ENCODE measurements around the gene AGAP1. TPM values are rescaled to one million over a fixed set of nuclear protein-coding genes. Genes with fewer than 3 reads are reported as not detected.

AGAP1 gene
- total RNA-seq, 1 donor from 2014 or later: 33.7 TPM

GRCh38 chr2:235692671-235693171 lies 198.9 kb downstream of the AGAP1 start:
- H3K27me3 ChIP-seq (ENCODE audit: control insufficient read depth, insufficient read depth, low read length): no peaks in the 10 kb centered on the region
- TF ChIP-seq CTCF (IDR thresholded peaks at IDR 0.05; ENCODE audit: insufficient read depth, low read length, poor library complexity, severe bottlenecking): no peak
- no peaks in the 10 kb centered on the region for H3K36me3 ChIP-seq (ENCODE audit: control insufficient read depth, insufficient read depth, low read length)
- no peak overlapping the region for H3K4me3 ChIP-seq (ENCODE audit: low read depth, low read length)
- DNase-seq (ENCODE audit: low read depth): no peak

GRCh38 chr2:235693279-235693678 lies 199.4 kb downstream of the AGAP1 start:
- Histone ChIP-seq H3K36me3 (ENCODE audit: control insufficient read depth, insufficient read depth, low read length) (no peaks in the 10 kb centered on the region), H3K27me3 (ENCODE audit: control insufficient read depth, insufficient read depth, low read length) (no peaks in the 10 kb centered on the region), H3K4me3 (ENCODE audit: low read depth, low read length) (no peak overlapping the region)
- TF ChIP-seq CTCF (IDR thresholded peaks at IDR 0.05; ENCODE audit: insufficient read depth, low read length, poor library complexity, severe bottlenecking): no peak
- no peak for DNase-seq (ENCODE audit: low read depth)

- DNase-seq (ENCODE audit: low read depth): no peak
These were observed 201.1 kb downstream of the AGAP1 start for GRCh38 chr2:235694721-235695601.

GRCh38 chr2:235695602-235695895 lies 201.7 kb downstream of the AGAP1 start:
- DNase-seq (ENCODE audit: low read depth): no peak
- TF ChIP-seq CTCF (IDR thresholded peaks at IDR 0.05; ENCODE audit: insufficient read depth, low read length, poor library complexity, severe bottlenecking): no peak
- Histone ChIP-seq H3K36me3 (ENCODE audit: control insufficient read depth, insufficient read depth, low read length) (no peaks in the 10 kb centered on the region), H3K4me3 (ENCODE audit: low read depth, low read length) (no peak overlapping the region), H3K27me3 (ENCODE audit: control insufficient read depth, insufficient read depth, low read length) (no peaks in the 10 kb centered on the region)

More at GRCh38 chr2:235694721-235695601, 201.1 kb downstream of the AGAP1 start:
- Histone ChIP-seq H3K4me3 (ENCODE audit: low read depth, low read length) (no peak overlapping the region), H3K36me3 (ENCODE audit: control insufficient read depth, insufficient read depth, low read length) (no peaks in the 10 kb centered on the region), H3K27me3 (ENCODE audit: control insufficient read depth, insufficient read depth, low read length) (no peaks in the 10 kb centered on the region)
- TF ChIP-seq CTCF (IDR thresholded peaks at IDR 0.05; ENCODE audit: insufficient read depth, low read length, poor library complexity, severe bottlenecking): no peak

GRCh38 chr2:235697041-235697440 lies 203.2 kb downstream of the AGAP1 start:
- no peak for DNase-seq (ENCODE audit: low read depth)
- TF ChIP-seq CTCF (IDR thresholded peaks at IDR 0.05; ENCODE audit: insufficient read depth, low read length, poor library complexity, severe bottlenecking): no peak
- Histone ChIP-seq H3K27me3 (ENCODE audit: control insufficient read depth, insufficient read depth, low read length) (no peaks in the 10 kb centered on the region), H3K4me3 (ENCODE audit: low read depth, low read length) (no peak overlapping the region), H3K36me3 (ENCODE audit: control insufficient read depth, insufficient read depth, low read length) (no peaks in the 10 kb centered on the region)

GRCh38 chr2:235698028-235698427 lies 204.2 kb downstream of the AGAP1 start:
- no peaks in the 10 kb centered on the region for H3K27me3 ChIP-seq (ENCODE audit: control insufficient read depth, insufficient read depth, low read length)
- H3K4me3 ChIP-seq (ENCODE audit: low read depth, low read length): no peak overlapping the region
- no peak for TF ChIP-seq CTCF (IDR thresholded peaks at IDR 0.05; ENCODE audit: insufficient read depth, low read length, poor library complexity, severe bottlenecking)
- DNase-seq (ENCODE audit: low read depth): no peak
- H3K36me3 ChIP-seq (ENCODE audit: control insufficient read depth, insufficient read depth, low read length): no peaks in the 10 kb centered on the region
